Activated B cell treated with CpG ODN at 0.5 μM for 24 hours (primary cell): ENCODE measurements around the gene ENDOU. TPM values are rescaled to one million over a fixed set of nuclear protein-coding genes. Genes with fewer than 3 reads are reported as not detected.

Experiments
- ATAC-seq: fragments of 200-7000 bp; cut with Tn5 transposase; one replicate; pipeline ENCODE4 v1.10.0; 2021; ENCODE audit warnings: low read depth, mild to moderate bottlenecking, moderate library complexity
- CTCF ChIA-PET: fragments of 350-600 bp; sonication (Branson Sonifier 250); formaldehyde crosslinking; loops from one replicate; lab custom pipeline; 2021; ENCODE audit warnings: antibody characterized with exemption; lab: Charles Lee
- POLR2A ChIA-PET: fragments of 350-600 bp; sonication (Branson Sonifier 250); formaldehyde crosslinking; loops from one replicate; lab custom pipeline; 2021; ENCODE audit warnings: antibody characterized with exemption; lab: Charles Lee
- DNase-seq: peaks from one replicate; pipeline ENCODE4 v3.0.0; 2022
- H3K27ac Mint-ChIP-seq: one replicate; pipeline ENCODE4 v1.8.0; 2020; ENCODE audit warnings: mixed read lengths
- H3K27me3 Mint-ChIP-seq: one replicate; pipeline ENCODE4 v1.8.0; 2021; ENCODE audit warnings: mixed read lengths
- H3K36me3 Mint-ChIP-seq: one replicate; pipeline ENCODE4 v1.8.0; 2021; ENCODE audit warnings: low read depth, mixed read lengths
- H3K4me1 Mint-ChIP-seq: one replicate; pipeline ENCODE4 v1.8.0; 2021; ENCODE audit warnings: mixed read lengths
- H3K4me3 Mint-ChIP-seq: one replicate; pipeline ENCODE4 v1.8.0; 2020; ENCODE audit warnings: mild to moderate bottlenecking, mixed read lengths
- H3K9me3 Mint-ChIP-seq: one replicate; pipeline ENCODE4 v1.8.0; 2020; ENCODE audit warnings: mixed read lengths
- intact Hi-C: fragments of 100-400 bp; cut with micrococcal nuclease; formaldehyde crosslinking; loops from one replicate; pipeline ENCODE4 v1.15.1; 2024
- total RNA-seq: library from RNA; stranded (reverse); gene quantifications from 2 replicates; pipeline ENCODE4 v1.2.3, GENCODE V29; 2022
- TF ChIP-seq, protein P1 (sequence below): fragments of 200-600 bp; IDR thresholded peaks from one replicate; pipeline ENCODE4 v1.8.0; 2022; ENCODE audit warnings: antibody characterized with exemption, mild to moderate bottlenecking

ENDOU gene
- total RNA-seq, 1 donor from 2014 or later: 0.24 TPM

DNA sequence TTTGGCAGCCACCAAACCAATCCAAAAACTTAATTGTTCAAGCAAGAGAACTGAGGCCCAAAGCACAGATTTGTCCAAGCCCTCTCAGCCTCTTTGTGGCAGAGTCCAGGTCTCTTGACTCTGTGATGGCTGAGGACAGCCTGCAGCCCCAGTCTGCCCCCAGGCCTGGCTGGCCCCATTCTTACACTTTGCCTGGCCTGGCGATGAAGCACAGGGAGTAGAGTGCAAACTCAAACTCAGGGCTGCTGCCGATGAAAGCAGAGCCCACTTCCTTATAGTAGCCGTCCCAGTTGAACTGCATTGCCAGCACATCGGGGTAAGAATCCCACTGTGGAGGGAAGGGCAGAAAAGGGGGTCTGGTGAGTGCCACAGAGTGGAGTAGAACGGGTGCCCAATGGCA, 13.8 kb downstream of the ENDOU start:
- TF ChIP-seq, protein P1, sequence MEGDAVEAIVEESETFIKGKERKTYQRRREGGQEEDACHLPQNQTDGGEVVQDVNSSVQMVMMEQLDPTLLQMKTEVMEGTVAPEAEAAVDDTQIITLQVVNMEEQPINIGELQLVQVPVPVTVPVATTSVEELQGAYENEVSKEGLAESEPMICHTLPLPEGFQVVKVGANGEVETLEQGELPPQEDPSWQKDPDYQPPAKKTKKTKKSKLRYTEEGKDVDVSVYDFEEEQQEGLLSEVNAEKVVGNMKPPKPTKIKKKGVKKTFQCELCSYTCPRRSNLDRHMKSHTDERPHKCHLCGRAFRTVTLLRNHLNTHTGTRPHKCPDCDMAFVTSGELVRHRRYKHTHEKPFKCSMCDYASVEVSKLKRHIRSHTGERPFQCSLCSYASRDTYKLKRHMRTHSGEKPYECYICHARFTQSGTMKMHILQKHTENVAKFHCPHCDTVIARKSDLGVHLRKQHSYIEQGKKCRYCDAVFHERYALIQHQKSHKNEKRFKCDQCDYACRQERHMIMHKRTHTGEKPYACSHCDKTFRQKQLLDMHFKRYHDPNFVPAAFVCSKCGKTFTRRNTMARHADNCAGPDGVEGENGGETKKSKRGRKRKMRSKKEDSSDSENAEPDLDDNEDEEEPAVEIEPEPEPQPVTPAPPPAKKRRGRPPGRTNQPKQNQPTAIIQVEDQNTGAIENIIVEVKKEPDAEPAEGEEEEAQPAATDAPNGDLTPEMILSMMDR: no peak
- Mint-ChIP-seq H3K27ac (no peak overlapping the region), H3K9me3 (no peaks in the 10 kb centered on the region), H3K36me3 (peaks cover 2% of the 10 kb centered on the region), H3K27me3 (no peaks in the 10 kb centered on the region), H3K4me1 (peaks cover 58% of the 10 kb centered on the region), H3K4me3 (no peak overlapping the region)
- no peak for ATAC-seq
- intact Hi-C loops: loop anchor here (10.0 kb wide), 1 partner anchor 903 kb away; no protein-coding TSS in a partner anchor
- DNase-seq: no peak
- CTCF ChIA-PET: interaction anchor here (1.1 to 3.2 kb wide), 5 partner anchors 15 to 127 kb away, joined by 3 to 20 read pairs (median 3); no protein-coding TSS in a partner anchor
- POLR2A ChIA-PET: interaction anchor here (0.9 to 1.1 kb wide), 2 partner anchors 47 to 61 kb away, joined by 3 to 8 read pairs; partner anchors contain the start of gene RAPGEF3

DNA sequence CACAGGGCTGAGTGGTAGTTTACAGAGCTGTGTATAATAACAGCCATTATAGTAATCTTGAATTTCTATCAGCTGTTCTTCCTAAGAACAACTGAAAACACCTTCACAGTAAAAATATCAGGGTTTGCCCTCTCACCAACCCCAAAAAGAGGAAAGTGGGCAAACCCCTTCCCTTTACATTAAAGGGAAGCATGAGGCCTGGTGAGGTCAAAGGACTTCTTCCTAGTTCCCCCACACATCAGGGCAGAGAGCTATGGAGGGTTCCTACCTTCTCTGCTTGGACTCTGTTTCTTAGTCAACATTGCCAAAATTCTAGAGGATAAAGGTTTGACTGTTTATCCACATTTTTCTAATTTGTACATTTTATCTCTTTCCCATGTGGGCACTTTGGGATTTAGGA, 15.0 kb downstream of the ENDOU start:
- Mint-ChIP-seq H3K4me1 (peaks cover 61% of the 10 kb centered on the region), H3K27ac (peak overlapping the region; percentile 84), H3K4me3 (peak overlapping the region; percentile 66), H3K36me3 (peaks cover 10% of the 10 kb centered on the region), H3K9me3 (no peaks in the 10 kb centered on the region), H3K27me3 (no peaks in the 10 kb centered on the region)
- intact Hi-C loops: loop anchor here (10.0 kb wide), 1 partner anchor 905 kb away; no protein-coding TSS in a partner anchor
- DNase-seq (no peak), ATAC-seq (no peak)
- ChIA-PET CTCF (interaction anchor here (1.0 to 3.2 kb wide), 10 partner anchors 16 to 128 kb away, joined by 3 to 20 read pairs (median 4); no protein-coding TSS in a partner anchor), POLR2A (interaction anchor here (0.6 to 1.7 kb wide), 6 partner anchors 16 to 1441 kb away, joined by 3 to 6 read pairs (median 4); partner anchors contain the start of gene SLC38A1)
- TF ChIP-seq, protein P1: no peak

DNA sequence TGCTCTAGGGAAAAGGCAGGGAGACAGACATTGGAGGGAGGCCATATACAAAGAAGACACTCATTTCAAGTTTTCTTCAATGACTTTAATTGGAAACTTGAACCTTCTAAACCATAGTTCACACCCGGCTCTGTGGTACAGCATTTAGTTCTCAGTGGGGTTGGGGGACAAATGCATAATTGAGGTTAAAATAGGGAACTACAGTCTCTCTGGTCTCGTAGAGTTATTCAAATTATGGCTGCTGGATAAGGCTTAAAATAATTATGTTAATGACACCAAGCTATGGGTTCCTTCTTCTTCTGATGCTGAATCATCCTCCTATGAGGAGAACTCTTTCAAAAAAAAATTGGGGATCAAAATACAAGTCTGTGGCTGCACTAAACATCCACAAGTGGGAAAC, 15.6 kb downstream of the ENDOU start:
- peaks cover 10% of the 10 kb centered on the region for H3K36me3 Mint-ChIP-seq
- peak; percentile 18 for ATAC-seq
- peak overlapping the region; percentile 84 for H3K27ac Mint-ChIP-seq
- no peaks in the 10 kb centered on the region for H3K9me3 Mint-ChIP-seq
- peak overlapping the region; percentile 66 for H3K4me3 Mint-ChIP-seq
- POLR2A ChIA-PET: interaction anchor here (0.6 to 1.7 kb wide), 5 partner anchors 16 to 1440 kb away, joined by 4 to 6 read pairs (median 4); partner anchors contain the start of gene SLC38A1
- peaks cover 60% of the 10 kb centered on the region for H3K4me1 Mint-ChIP-seq
- intact Hi-C loops: loop anchor here (2.0 to 10.0 kb wide), 10 partner anchors 17 to 1982 kb away; partner anchors contain the start of genes AMIGO2, ARID2, PCED1B and SCAF11
- TF ChIP-seq, protein P1: no peak
- CTCF ChIA-PET: interaction anchor here (1.0 to 3.2 kb wide), 9 partner anchors 16 to 129 kb away, joined by 3 to 20 read pairs (median 4); no protein-coding TSS in a partner anchor
- no peaks in the 10 kb centered on the region for H3K27me3 Mint-ChIP-seq
- DNase-seq: no peak

DNA sequence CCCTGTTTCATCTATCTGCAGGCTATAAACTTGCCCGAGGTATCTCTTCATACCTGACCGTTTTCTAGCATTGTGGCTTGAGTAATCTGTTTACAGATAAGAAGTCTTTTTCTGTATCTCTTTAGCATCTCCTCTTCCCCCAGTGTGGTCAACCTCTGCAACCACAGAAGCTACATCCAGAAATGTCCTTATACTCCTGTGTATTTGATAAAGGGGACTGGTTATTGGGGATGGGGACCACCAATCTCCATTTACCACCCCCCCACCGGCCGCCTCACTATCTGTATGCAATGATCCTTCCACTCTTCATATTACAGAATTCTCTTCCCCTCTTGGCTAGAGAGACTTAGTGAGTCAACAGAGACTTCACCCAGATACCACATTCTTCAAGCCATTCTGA, 16.1 kb downstream of the ENDOU start:
- H3K36me3 Mint-ChIP-seq: peaks cover 10% of the 10 kb centered on the region
- peaks cover 60% of the 10 kb centered on the region for H3K4me1 Mint-ChIP-seq
- H3K27me3 Mint-ChIP-seq: no peaks in the 10 kb centered on the region
- POLR2A ChIA-PET: interaction anchor here (1.3 to 1.7 kb wide), 3 partner anchors 17 to 1440 kb away, joined by 4 to 6 read pairs (median 4); partner anchors contain the start of gene SLC38A1
- H3K9me3 Mint-ChIP-seq: no peaks in the 10 kb centered on the region
- peak overlapping the region; percentile 84 for H3K27ac Mint-ChIP-seq
- peak overlapping the region; percentile 66 for H3K4me3 Mint-ChIP-seq
- CTCF ChIA-PET: interaction anchor here (1.2 to 3.2 kb wide), 4 partner anchors 33 to 129 kb away, joined by 3 to 20 read pairs (median 11); no protein-coding TSS in a partner anchor
- DNase-seq (no peak), ATAC-seq (no peak)
- intact Hi-C loops: loop anchor here (2.0 to 10.0 kb wide), 9 partner anchors 18 to 1982 kb away; partner anchors contain the start of genes AMIGO2, ARID2, PCED1B and SCAF11
- TF ChIP-seq, protein P1: no peak
